HG03095 (cell line): Measurements from ENCODE around the gene SYNE1.
"Not testable (repeated sequence)": the region's sequence is repeated elsewhere in the genome, so short reads cannot be mapped to it uniquely, and the experiment has no call there.

Experiments
- ATAC-seq: cut with Tn5 transposase; IDR thresholded peaks from one replicate; pipeline ENCODE4 v1.9.1; 2021; ENCODE audit warnings: moderate library complexity; ENCODE audit not compliant: unreplicated experiment

Gene SYNE1

GRCh38 chr6:152496731-152497130 is 140.4 kb downstream of the SYNE1 start:
- ATAC-seq = no peak

GRCh38 chr6:152495456-152495855 is 141.7 kb downstream of the SYNE1 start:
- not testable (repeated sequence) for ATAC-seq

GRCh38 chr6:152492281-152492680 is 144.9 kb downstream of the SYNE1 start:
- not testable (repeated sequence) for ATAC-seq

GRCh38 chr6:152491501-152491900 is 145.7 kb downstream of the SYNE1 start:
- ATAC-seq = not testable (repeated sequence)

GRCh38 chr6:152490971-152491378 is 146.2 kb downstream of the SYNE1 start:
- not testable (repeated sequence) for ATAC-seq

- ATAC-seq = no peak
These were observed 152.4 kb downstream of the SYNE1 start for GRCh38 chr6:152484806-152485205.

GRCh38 chr6:152482289-152482688 is 154.9 kb downstream of the SYNE1 start:
- ATAC-seq = no peak

- no peak for ATAC-seq
These were observed 158.7 kb downstream of the SYNE1 start for GRCh38 chr6:152478377-152479010.

- ATAC-seq = no peak
These were observed 162.8 kb downstream of the SYNE1 start for GRCh38 chr6:152474354-152474753.

- no peak for ATAC-seq
These were observed 164.8 kb downstream of the SYNE1 start for GRCh38 chr6:152472325-152472724.

GRCh38 chr6:152471456-152472265 is 165.5 kb downstream of the SYNE1 start:
- no peak for ATAC-seq

GRCh38 chr6:152463164-152463563 is 174.0 kb downstream of the SYNE1 start:
- no peak for ATAC-seq

- no peak for ATAC-seq
These were observed 174.4 kb downstream of the SYNE1 start for GRCh38 chr6:152462716-152463115.

- no peak for ATAC-seq
These were observed 175.6 kb downstream of the SYNE1 start for GRCh38 chr6:152461556-152461955.

GRCh38 chr6:152458648-152459644 is 178.2 kb downstream of the SYNE1 start:
- no peak for ATAC-seq

GRCh38 chr6:152457949-152458624 is 179.1 kb downstream of the SYNE1 start:
- ATAC-seq = no peak

- ATAC-seq = no peak
These were observed 183.2 kb downstream of the SYNE1 start for GRCh38 chr6:152454003-152454402.

- no peak for ATAC-seq
These were observed 183.7 kb downstream of the SYNE1 start for GRCh38 chr6:152453421-152453820.

- no peak for ATAC-seq
These were observed 184.5 kb downstream of the SYNE1 start for GRCh38 chr6:152452639-152453038.

GRCh38 chr6:152450519-152450918 is 186.6 kb downstream of the SYNE1 start:
- no peak for ATAC-seq

- ATAC-seq = no peak
These were observed 195.3 kb downstream of the SYNE1 start for GRCh38 chr6:152441902-152442301.
